Forelimb muscle (tissue), 1 donor: ENCODE measurements around the gene RPAP3. TPM values are rescaled to one million over a fixed set of nuclear protein-coding genes. Genes with fewer than 3 reads are reported as not detected.

Experiments used
- DNase-seq: peaks from one replicate; pipeline ENCODE4 v3.0.0-alpha.2; 2013; ENCODE audit warnings: low read depth
- polyA plus RNA-seq: library from polyadenylated mRNA; unstranded; fragments of 120-200 nt; gene quantifications from one replicate; pipeline ENCODE4 v1.2.1, GENCODE V29; 2013; ENCODE audit not compliant: insufficient read length

The RPAP3 gene
- polyA plus RNA-seq: 25.4 TPM

- DNase-seq: peak; percentile 74
Measured at GRCh38 chr12:47705566-47706425, at the start of gene RPAP3. Gene RPAP3 (minus strand): TSS chr12:47706030. CDS start chr12:47702840, 3,190 bp downstream.

- no peak for DNase-seq
Measured at GRCh38 chr12:47754881-47755280, 49.1 kb upstream of the RPAP3 start.

GRCh38 chr12:47754126-47754525, 48.3 kb upstream of the RPAP3 start:
- DNase-seq: no peak

- DNase-seq: no peak
Measured at GRCh38 chr12:47753021-47754001, 47.5 kb upstream of the RPAP3 start.

- no peak for DNase-seq
Measured at GRCh38 chr12:47752552-47752951, 46.7 kb upstream of the RPAP3 start.

GRCh38 chr12:47752121-47752520, 46.3 kb upstream of the RPAP3 start:
- no peak for DNase-seq

- no peak for DNase-seq
Measured at GRCh38 chr12:47751561-47751960, 45.7 kb upstream of the RPAP3 start.

- DNase-seq: no peak
Measured at GRCh38 chr12:47750916-47751470, 45.2 kb upstream of the RPAP3 start.

GRCh38 chr12:47750229-47750798, 44.5 kb upstream of the RPAP3 start:
- DNase-seq: no peak

GRCh38 chr12:47748899-47749298, 43.1 kb upstream of the RPAP3 start:
- DNase-seq: no peak

- no peak for DNase-seq
Measured at GRCh38 chr12:47748507-47748828, 42.6 kb upstream of the RPAP3 start.

- DNase-seq: no peak
Measured at GRCh38 chr12:47747596-47748506, 42.0 kb upstream of the RPAP3 start.

- DNase-seq: no peak
Measured at GRCh38 chr12:47747126-47747525, 41.3 kb upstream of the RPAP3 start.

GRCh38 chr12:47746523-47746922, 40.7 kb upstream of the RPAP3 start:
- DNase-seq: no peak

GRCh38 chr12:47746073-47746472, 40.2 kb upstream of the RPAP3 start:
- DNase-seq: no peak

GRCh38 chr12:47745485-47746041, 39.7 kb upstream of the RPAP3 start:
- DNase-seq: no peak

GRCh38 chr12:47744778-47745436, 39.1 kb upstream of the RPAP3 start:
- DNase-seq: no peak

GRCh38 chr12:47744005-47744651, 38.3 kb upstream of the RPAP3 start:
- DNase-seq: no peak

- DNase-seq: no peak
Measured at GRCh38 chr12:47743311-47743860, 37.6 kb upstream of the RPAP3 start.
